ENCODE data around the gene VBP1. TPM values are rescaled to one million over a fixed set of nuclear protein-coding genes. Genes with fewer than 3 reads are reported as not detected.
"Not testable (repeated sequence)": the region's sequence is repeated elsewhere in the genome, so short reads cannot be mapped to it uniquely, and the experiment has no call there.

VBP1 gene
- total and polyA plus RNA-seq, 10 donors = 24.1 to 42.1 (median 29.8) TPM

DNA sequence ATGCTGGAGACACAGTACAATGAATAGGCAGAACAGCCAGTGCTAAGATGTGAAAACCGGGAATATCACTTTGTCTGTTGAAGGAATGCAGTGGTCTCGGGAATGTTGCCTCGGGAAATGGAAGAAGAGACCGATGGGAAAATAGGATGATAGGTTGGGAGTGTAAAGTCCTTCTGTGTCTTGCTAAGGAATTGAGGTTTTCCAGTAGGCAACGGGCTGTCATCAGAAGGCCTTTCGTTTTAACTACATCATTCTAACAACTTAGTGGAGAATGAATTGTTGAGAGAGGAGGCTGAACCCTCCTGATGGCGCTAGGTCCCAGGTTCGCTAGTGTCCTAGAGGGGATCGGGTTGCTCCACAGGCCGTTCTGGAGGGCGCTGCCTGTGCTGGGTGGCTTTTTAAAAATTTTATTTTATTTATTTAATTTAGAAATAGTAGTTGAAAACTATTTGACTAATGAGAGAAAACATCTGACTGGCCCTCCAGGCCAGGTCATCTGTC is 730 bp downstream of the VBP1 start:
- Histone ChIP-seq H3K27ac (peak overlapping the region; percentile 64 to 93 (median 88)), H3K4me3 (peak overlapping the region; percentile 54 to 85 (median 64)), H3K36me3 (peaks cover 0 to 21% (median 3%) of the 10 kb centered on the region in 6 donors), H3K4me1 (peaks cover 0 to 30% (median 22%) of the 10 kb centered on the region in 6 donors), H3K27me3 (replicated peaks in 1 of 7) (no peaks in the 10 kb centered on the region), H3K9me3 (no peaks in the 10 kb centered on the region)
- no peak for DNase-seq
- TF ChIP-seq POLR2A (IDR thresholded peaks at IDR 0.05) = no peak
- peak in 1 of 11 experiments; percentile 24 for TF ChIP-seq CTCF (IDR thresholded peaks at IDR 0.05 in 8 of 11, conservative IDR thresholded peaks at IDR 0.05 in 3 of 11)
- TF ChIP-seq POLR2AphosphoS5 (IDR thresholded peaks at IDR 0.05) = no peak
- intact Hi-C loops (cut with DNase I; ENCODE audit: low total_unique reads) = no loop called here
- 13 to 45% (median 18%) methylated on average over 11 of the region's 11 CpGs for WGBS, 5 donors

- 55 to 97% (median 66%) methylated on average over 2 of the region's 2 CpGs for WGBS, 5 donors
- peaks cover 0 to 30% (median 22%) of the 10 kb centered on the region in 6 donors for H3K4me1 ChIP-seq
- TF ChIP-seq POLR2AphosphoS5 (IDR thresholded peaks at IDR 0.05) = no peak
- TF ChIP-seq CTCF (IDR thresholded peaks at IDR 0.05 in 8 of 11, conservative IDR thresholded peaks at IDR 0.05 in 3 of 11) = no peak
- no peak for TF ChIP-seq POLR2A (IDR thresholded peaks at IDR 0.05)
- H3K27me3 ChIP-seq (replicated peaks in 1 of 7) = no peaks in the 10 kb centered on the region
- DNase-seq = no peak
- peaks cover 0 to 2% (median 0%) of the 10 kb centered on the region in 8 donors for H3K9me3 ChIP-seq
- H3K36me3 ChIP-seq = peaks cover 0 to 33% (median 3%) of the 10 kb centered on the region in 6 donors
- no peak overlapping the region for H3K27ac ChIP-seq
- H3K4me3 ChIP-seq = no peak overlapping the region
- intact Hi-C loops (cut with DNase I; ENCODE audit: low total_unique reads) = no loop called here
These were observed 2.5 kb downstream of the VBP1 start for GRCh38 chrX:155218777-155219176.

GRCh38 chrX:155221351-155221750 is 5.1 kb downstream of the VBP1 start:
- no peak for DNase-seq
- intact Hi-C loops (cut with DNase I; ENCODE audit: low total_unique reads) = no loop called here
- peaks cover 0 to 49% (median 3%) of the 10 kb centered on the region in 6 donors for H3K36me3 ChIP-seq

DNA sequence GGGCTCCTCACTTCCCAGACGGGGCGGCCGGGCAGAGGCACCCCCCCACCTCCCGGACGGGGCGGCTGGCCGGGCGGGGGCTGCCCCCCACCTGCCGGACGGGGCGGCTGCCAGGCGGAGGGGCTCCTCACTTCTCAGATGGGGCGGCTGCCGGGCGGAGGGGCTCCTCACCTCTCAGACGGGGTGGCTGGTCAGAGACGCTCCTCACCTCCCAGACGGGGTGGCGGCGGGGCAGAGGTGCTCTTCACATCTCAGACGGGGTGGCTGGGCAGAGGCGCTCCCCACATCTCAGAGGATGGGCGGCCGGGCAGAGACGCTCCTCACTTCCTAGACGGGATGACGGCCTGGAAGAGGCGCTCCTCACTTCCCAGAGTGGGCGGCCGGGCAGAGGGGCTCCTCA is 7.5 kb downstream of the VBP1 start:
- H3K27ac ChIP-seq; H3K27me3 ChIP-seq (replicated peaks in 1 of 7); intact Hi-C loops (cut with DNase I; ENCODE audit: low total_unique reads); H3K9me3 ChIP-seq; DNase-seq; H3K4me1 ChIP-seq; H3K4me3 ChIP-seq: not testable (repeated sequence)
- H3K36me3 ChIP-seq = peaks cover 0 to 66% (median 10%) of the 10 kb centered on the region in 6 donors
- 94 to 99% (median 96%) methylated on average over 19 to 30 of the region's 30 CpGs; no CpG with 5 or more reads in 1 of the 5 donors for WGBS, 5 donors

More at GRCh38 chrX:155221351-155221750, 5.1 kb downstream of the VBP1 start:
- Histone ChIP-seq H3K4me3 (no peak overlapping the region), H3K9me3 (peaks cover 0 to 3% (median 0%) of the 10 kb centered on the region in 8 donors), H3K4me1 (peaks cover 0 to 28% (median 21%) of the 10 kb centered on the region in 6 donors), H3K27ac (no peak overlapping the region), H3K27me3 (replicated peaks in 1 of 7) (no peaks in the 10 kb centered on the region)
- no peak for TF ChIP-seq POLR2A (IDR thresholded peaks at IDR 0.05)
- 81 to 98% (median 94%) methylated on average over 4 of the region's 4 CpGs for WGBS, 5 donors

- Histone ChIP-seq H3K9me3 (peaks cover 0 to 3% (median 0%) of the 10 kb centered on the region in 8 donors), H3K27ac (no peak overlapping the region), H3K36me3 (peaks cover 0 to 78% (median 12%) of the 10 kb centered on the region in 6 donors), H3K4me1 (no peaks in the 10 kb centered on the region), H3K4me3 (no peak overlapping the region), H3K27me3 (replicated peaks in 1 of 7) (no peaks in the 10 kb centered on the region)
- TF ChIP-seq POLR2A (IDR thresholded peaks at IDR 0.05) (no peak), CTCF (IDR thresholded peaks at IDR 0.05 in 8 of 11, conservative IDR thresholded peaks at IDR 0.05 in 3 of 11) (no peak), POLR2AphosphoS5 (IDR thresholded peaks at IDR 0.05) (no peak)
- intact Hi-C loops (cut with DNase I; ENCODE audit: low total_unique reads) = no loop called here
- DNase-seq = no peak
- 81 to 96% (median 94%) methylated on average over 3 of the region's 3 CpGs for WGBS, 5 donors
These were observed 9.5 kb downstream of the VBP1 start for GRCh38 chrX:155225774-155226173.
